ENCODE data around the gene HAUS7.

Gene HAUS7

DNA sequence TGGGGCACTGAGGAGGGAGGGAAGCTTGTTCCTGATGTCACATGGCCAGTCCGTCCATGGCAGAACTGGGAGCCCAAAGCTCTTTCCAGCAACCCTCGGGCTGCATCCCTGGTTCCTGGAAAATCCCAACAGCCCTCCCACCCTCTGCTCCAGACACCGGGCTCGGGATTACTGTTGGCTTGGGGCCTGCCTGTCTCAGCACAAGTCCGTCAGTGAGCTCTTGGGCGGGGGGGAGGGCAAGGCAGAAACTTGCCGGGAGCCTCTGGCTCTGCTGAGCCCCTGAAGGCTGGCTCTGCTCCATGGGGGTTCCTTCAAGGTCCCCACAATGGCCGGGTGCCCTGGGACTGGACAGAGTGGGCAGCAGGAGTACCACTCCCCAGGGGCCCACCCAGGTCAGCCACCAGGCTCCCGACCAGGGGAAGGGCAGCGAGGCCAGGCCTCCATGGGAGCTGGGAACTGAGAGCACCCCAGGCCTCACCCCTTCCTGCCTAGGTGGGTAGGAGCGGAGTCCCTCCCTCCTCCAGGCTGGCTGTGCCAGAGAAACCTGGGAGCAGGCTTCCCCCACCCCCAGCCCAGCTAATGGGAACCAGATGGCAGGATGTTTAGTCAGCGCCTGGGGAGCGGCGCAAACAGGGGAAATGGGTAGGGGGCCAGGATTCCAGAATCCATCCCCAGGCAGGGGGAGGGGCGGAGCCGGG lies 6.4 kb upstream of the HAUS7 start:
- DNase-seq (ENCODE audit: low read depth in 2 of 2) = no peak

DNA sequence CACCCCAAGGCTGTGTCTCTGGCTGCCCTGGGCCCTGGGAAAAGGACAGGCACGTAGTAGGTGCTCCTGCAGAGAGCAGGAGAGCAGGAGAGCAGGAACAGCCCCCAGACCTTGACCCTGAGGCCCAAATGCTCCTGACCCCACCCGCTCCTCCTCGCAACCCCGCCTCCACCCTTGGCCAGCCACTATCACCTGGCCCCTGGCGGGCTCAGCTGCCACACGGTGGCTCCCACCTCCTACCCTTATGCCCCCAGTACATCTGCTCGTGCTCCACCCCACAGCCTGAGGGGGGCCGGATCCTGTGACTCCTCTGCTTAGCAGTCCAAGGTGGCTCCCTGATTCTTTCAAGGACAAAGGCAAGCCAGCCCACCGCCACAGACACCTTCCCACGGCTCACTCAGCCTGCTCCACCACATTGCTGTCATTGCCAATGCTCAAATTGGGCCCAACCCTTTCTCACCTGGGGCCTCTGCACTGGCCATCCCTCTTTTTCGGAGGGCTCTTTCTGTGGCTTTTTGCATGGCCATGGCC lies 5.4 kb upstream of the HAUS7 start:
- DNase-seq (ENCODE audit: low read depth in 2 of 2) = no peak

DNA sequence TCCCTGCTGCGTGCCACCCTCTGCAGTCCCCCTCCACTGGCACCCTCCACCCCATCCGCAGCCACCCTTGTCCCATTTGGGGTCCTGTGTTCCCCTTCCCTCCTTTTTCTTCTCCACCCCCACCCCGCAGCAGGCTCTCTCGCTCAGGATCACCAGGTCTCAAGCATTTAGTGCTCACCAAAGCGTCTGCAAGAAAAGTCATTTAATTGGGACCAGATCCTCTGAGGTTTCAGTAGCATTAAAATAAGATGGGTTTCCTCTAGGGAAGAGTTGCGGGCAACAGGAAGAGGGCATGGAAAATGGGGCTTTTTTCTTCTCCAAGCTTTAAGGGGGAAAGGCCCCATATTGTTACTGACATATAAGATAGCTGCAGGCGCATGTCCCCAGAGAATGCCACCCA lies 4.9 kb upstream of the HAUS7 start:
- DNase-seq (ENCODE audit: low read depth in 2 of 2) = no peak

DNA sequence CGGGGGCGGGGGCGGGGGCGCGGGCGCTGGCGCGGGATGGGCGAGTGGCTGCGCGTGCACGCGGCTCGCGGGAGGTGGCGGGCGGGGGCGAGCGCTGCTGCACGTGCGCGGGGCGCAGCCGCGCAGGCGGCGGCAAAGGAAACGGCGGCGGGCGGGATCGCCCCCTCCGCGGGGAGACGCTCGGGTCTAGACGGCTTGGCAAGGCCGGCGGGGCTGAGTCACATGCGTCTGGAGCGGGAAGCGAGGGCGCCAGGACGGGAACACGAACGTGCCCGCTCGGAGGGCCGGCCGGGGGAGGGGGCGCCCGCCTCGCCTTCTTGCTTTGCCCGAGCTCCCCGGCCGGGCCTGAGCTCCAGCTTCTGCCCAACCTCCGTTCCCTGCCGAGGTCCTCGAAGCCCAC lies 4.3 kb upstream of the HAUS7 start:
- peak; percentile 22 to 26 for DNase-seq (ENCODE audit: low read depth in 2 of 2)

DNA sequence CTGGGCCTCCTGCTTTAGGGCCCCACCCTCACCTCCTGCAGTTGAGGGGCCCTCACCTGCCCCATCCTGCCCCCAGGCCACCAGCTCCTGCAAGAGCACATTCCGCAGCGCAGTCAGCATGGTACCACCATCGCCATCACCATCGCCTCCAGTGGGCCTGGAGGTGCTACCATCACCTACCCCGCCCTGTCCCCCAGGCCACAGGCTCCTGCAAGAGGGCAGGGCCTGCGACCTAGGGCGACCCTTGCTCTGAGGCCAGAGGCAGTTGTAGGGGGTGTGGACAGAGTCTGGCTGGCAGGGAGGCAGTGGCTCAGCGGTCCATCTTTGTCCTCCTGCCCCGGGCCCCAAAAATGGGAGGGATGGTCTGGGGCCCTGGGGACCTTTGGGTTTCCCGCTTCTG lies 3.9 kb upstream of the HAUS7 start:
- DNase-seq (ENCODE audit: low read depth in 2 of 2) = no peak

DNA sequence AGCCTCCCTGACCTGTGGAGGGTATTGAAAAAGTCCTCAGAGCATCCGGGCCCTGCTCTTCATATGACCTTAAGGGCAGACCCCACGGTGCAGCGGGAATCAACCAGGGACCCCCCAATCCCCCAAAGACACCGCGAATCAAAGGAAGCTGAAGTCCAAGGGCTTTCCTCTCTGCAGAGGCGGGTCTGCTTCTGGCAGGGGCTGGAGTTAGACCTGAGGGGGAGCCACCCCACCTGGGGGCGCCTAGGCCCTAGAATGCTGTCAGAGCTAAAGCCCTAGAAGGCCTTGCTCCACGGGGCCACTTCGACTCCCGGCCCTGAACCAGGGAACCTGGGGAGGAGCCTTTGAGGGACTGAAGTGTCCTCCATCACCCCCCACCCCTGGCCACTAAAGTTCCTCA lies 2.8 kb upstream of the HAUS7 start:
- DNase-seq (ENCODE audit: low read depth in 2 of 2) = no peak

DNA sequence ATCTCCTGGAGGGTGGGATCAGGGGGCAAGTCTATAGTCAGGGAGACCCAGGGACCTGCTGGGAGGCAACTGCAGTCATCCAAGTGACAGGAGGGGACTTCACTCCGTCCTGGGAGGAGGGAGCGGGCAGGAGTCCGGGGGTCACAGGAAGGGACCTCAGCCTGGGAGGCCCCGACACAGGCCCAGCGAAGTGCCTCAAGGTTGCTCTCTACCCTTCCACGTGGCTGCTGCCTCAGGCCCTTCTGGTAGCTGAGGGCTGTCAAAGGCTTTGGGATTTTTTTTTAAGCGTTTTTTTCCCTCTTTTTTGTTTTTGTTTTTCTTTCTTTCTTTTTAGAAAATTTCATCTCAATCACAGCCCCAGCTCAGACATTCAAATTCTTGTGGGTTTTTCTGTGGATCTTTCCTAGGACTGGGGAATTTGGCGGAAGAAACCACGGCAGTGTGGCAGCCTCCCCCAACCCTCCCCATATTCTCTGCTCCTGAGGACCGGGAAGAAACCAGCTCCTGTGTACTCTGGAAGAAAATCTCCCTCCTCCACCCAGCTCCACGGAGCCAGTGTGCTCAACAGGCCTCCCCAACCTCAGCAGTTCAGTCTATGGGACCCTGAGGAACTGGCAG lies 1.4 kb upstream of the HAUS7 start:
- no peak for DNase-seq (ENCODE audit: low read depth in 2 of 2)

DNA sequence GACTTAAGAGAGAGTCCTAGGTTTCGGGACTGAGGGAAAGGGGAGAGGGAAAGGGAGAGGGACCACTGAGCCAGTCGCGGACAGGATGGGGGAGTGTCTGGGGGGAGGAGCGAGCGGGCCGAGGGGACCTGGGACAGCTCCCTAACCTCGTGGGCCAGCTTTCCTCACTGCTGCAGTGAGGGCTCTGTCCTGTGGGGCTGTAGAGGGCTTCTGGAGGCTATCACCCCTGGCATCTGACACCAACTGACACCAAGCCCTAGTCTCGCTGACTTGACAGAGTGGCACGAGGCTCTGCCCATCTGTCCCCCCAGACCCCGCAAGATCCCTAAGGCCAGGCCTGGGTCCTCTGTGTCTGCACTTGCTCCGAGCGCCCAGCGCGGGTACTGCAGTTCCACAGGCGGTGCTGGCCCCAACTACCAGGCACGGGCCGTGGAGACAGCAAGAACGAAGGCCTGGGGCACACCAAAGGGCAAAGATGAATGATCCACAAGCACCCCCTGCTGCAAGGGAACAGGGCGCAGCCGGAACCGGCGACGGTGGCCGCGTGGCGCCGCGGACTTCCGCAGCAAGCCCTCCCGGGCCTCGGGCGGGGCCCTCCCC lies 465 bp downstream of the HAUS7 start:
- DNase-seq (ENCODE audit: low read depth in 2 of 2) = no peak

DNA sequence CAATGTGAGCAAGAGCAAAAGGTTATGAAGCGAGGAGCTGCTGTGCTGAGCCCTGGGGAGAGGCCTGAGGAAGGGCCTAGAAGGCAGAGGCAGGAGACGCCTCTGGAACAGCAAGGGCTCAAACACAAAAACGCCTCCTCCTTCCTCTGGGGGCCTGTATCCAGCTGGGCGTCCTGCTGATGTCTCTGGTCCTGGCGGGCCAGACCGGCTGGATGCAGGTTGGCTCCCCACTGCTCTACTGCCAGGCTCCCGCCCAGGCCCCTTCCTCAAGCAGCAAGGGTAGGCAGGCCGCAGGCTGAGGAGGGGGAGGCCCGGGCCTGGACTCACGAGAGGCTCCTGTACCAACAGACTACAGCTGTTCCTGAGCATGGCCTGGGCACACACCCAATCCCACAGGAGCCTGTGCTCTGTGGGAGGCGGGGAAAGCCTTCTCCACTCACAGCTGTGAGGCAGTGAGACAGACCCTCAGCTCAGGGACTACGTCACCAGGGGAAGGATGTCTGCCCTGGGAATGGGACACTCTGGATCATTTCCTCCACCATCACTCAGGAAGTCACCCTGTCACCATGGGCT lies 2.3 kb downstream of the HAUS7 start:
- no peak for DNase-seq (ENCODE audit: low read depth in 2 of 2)

DNA sequence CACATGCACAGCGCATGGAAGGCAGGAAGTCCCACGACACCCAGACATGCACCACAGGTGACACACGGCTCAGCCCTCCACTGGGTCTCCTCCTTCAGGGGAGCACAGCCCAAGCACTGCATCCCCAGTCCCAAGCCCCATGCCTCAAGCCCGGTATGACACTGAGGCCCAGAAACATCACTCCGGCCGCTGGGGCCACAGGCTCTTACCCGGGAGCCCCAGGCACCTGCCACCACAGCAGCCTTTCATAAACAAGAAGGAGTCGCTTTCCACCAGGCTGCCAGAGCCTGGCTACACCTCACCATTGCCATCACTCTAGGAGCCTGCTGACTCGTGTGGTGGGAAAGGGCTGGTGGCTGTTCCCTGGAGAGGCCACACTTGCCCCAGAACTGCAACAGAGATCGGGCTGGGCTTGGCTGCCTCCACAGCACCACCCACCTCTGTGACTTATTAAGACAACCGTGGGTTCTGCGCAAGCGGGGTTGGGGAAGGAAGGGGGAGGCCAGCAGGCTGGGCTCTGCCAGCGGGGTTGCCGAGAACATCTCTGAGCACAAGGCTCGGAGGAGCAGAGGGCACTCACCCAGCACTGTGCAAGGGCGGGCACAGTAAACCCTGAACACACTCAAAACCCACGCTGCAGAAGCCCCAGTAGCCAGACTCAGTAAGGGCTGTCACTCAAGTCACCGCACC lies 4.5 kb downstream of the HAUS7 start:
- no peak for DNase-seq (ENCODE audit: low read depth in 2 of 2)

DNA sequence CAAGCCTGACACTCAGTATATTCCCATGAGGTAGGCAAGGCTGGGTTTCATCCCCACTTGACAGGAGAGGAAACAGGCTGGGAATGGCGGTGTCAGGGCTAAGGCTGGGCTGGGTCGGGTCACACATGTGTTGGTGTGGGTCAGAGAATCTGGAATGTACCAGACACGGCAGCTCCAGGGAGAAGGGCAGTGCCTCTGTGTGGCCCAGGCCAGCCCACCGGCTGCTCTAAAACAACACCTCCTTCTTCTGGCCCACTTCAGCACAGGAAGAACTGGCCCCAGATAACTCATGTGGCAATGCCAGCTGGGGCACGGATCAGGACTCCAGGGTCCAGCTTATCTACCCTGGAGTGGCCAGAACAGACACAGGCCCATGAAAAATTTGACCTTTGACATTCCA lies 6.3 kb downstream of the HAUS7 start:
- no peak for DNase-seq (ENCODE audit: low read depth in 2 of 2)

DNA sequence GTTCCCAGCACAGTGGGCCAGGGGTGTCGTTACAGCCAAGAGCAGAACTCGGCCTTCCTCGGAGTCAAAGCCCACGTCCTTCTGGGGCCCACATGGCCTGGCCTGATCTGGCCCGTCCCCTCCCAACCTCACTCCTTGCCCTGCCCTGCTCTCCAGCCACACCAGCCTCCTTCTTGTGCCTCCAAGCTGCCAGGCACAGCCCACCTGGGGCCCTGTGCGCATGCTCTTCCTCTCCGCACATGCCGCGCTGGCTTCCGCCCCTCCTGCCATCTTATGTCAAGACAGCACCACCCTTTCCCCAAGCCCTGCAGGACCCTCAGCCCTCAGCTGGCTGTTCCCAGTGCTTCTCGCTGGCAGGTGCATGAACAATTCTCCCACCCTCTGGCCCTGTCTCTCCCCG lies 6.8 kb downstream of the HAUS7 start:
- DNase-seq (ENCODE audit: low read depth in 2 of 2) = no peak

DNA sequence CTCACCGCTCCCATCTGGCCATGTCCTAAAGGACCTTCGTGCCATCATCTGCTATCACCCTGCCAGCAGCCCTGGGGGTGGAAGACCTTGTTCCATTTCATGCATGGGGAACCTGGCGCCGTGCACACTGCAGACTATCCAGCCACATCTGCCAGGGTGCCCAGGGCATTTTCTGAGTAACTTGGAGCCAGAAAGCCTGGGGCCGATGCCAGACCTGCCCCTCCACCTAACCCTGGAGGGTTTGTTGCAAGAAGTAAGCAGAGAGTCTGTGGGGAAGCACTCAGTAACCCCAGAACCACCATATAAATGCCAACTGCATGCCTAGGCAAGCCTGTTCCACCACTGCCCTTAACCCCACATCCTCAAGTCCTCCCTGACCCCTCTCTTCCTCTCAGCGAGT lies 7.3 kb downstream of the HAUS7 start:
- DNase-seq (ENCODE audit: low read depth in 2 of 2) = no peak

DNA sequence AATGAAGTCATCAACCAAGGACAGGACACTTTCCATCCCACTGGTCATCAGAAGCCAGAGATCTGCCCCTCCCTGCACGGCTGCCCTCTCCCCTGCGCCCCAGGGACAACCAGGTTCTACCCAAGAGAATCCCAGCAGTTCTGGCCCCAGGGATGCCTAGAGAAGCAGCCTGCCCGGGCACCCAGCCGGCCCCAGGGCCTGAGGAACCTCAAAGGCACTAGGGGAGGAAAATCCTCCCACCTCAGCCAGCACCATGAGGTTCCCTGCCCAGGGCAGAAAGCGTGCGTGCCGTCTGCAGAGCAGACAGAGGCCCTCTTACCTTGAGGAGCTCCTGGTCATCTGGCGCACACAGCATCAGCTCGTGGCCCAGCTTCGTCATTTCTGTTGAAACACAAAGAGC lies 8.1 kb downstream of the HAUS7 start:
- no peak for DNase-seq (ENCODE audit: low read depth in 2 of 2)

DNA sequence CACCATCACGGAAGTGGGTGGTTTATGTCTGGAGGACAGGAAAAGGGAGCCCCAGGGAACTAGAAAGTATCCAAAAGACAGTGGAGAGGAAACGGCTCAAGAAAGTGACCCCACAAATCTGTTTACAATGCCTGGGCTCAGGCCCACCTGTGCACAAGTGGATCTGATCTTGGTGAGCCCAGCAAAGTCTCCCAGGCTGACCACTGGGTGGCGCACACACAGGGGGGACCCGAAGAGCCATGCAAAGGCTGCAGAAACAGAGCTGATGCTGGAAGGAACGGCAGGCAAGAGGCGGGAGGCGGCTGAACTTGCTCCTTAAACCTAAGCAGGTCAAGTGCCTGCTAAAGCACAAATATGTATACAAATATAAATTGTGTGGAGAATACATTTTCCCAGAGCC lies 9.6 kb downstream of the HAUS7 start:
- no peak for DNase-seq (ENCODE audit: low read depth in 2 of 2)

DNA sequence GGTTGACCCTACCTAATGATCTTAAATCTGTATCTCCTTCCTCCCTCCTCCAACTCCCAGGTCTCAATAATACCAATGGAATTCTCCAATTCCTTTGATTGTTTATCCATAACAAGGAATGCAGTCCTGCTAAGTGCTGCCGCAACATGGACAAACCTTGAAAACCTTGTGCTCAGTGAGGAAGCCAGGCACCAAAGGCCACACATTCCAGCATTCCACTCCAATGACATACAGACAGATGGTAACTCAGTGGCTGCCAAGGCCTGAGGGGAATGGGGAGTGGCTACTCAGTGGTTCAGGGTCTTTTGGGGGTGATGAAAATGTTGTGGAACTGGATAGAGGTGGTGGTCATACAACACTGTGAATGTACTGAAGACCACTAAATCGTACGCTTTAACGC lies 10.4 kb downstream of the HAUS7 start:
- no peak for DNase-seq (ENCODE audit: low read depth in 2 of 2)

DNA sequence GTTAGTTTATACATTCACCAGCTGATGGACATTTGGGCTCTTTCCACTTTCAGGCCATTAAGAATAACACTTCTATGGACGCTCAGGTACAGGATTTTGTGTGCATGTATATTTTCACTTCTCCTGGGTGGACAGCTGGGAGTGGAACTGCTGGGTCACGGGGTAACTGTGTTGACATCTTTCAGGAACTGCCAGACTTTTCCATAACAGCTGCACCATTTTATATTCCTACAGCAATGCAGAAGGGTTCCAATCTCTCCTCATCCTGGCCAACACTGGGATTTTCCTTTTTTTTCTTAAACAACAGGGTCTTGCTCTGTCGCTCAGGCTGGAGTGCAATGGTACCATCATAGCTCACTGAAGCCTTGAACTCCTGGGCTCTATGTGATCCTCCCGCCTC lies 11.9 kb downstream of the HAUS7 start:
- DNase-seq (ENCODE audit: low read depth in 2 of 2) = no peak

DNA sequence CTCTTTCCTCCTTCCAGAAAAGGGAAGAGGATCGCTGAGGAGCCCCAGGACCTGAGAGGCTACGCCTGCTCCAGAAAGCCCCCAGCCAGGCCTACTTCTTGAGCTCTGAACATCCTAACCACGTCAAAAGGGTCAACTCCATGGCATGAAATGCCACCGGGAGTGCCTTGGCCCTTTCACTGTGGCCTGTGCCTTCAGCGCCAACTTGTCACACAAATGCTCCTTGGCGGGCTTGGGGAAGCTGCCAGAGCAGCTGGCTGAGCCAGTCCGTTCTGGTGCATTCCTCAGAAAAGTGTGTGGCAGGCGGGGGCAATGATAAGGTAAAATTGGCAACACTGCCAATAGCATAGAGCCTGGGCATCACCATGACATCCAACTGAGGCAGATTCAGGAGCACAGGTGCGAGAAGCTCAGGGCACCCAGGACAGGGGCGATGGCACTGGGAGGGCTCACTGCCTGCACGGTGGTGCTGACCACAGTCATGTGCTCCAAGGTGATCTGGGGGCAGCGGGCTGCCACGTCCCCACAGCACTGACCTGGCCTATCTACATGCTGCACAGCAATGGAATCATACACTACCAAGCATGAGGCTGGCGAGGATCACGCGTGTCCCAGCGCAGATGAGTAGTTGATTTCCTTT lies 12.4 kb downstream of the HAUS7 start:
- DNase-seq (ENCODE audit: low read depth in 2 of 2) = no peak

DNA sequence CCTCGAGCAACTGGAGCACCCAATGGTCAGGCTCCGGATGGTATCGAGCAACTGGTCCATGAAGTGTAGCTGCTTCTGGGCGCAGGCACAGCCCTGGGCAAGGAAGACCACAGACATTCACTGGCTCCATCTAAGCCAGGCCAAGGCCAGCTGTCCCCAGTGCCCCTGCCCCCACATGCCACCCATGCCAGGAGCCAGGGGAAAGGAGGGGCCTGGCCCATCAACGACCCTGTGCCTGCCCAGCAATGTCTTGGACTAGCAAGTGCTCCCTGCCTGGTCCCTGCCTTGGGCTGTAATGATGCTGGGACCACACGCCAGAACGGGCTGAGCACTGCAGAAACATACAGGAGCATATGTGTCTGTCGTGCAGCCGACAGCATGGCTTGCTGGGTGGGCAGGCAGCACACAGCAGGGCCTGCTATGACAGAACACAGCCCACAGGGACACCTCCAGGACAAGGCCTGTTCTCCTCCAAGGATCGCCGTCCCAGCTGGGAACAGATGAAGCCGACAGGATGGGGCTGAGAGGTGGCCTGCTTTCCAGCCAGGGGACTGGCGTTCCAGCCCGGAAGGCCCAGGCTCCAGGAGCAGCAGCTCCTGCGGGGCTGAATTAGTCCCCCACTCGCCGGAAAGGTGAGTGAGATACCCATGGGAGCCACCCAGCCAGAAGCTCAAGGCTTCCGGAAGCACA lies 13.1 kb downstream of the HAUS7 start:
- DNase-seq (ENCODE audit: low read depth in 2 of 2) = no peak

DNA sequence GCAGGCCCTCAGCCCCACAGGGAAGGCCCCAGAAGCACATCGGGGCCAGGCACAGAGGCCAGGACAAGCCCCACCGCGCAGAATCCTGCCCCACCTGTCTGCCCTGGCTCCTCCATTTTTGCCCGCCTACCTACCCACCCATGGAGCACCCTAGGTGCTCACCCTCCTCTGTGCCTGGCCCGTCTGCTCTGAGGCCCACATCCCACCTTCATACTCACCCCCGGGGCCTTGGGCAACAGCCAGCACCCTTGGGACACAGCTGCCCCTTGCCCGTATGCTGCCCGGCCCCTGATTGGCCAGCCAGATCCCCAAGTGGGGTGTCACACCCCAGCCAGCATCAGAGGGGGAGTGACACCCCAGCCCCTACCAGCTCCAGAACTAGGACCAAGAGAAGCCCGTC lies 13.7 kb downstream of the HAUS7 start:
- no peak for DNase-seq (ENCODE audit: low read depth in 2 of 2)

DNA sequence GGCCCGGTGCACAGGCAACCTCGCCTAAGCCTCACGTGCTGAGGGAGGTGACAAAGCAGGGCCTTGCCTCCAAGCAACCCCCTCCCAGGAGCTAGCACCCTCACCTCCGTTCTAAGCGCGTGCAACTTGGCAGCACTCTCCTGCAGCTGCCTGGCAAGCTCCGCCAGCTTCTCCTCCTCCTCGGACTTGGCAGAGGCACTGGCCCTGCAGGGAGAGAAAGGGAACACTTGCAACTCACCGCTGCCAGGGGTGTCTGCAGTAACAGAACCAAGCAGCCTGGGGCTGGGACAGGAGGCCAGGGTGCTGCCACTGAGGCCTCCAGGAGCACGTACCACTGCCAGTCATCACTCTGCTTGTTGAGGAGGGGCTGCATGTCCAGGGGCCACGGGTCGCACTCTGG lies 14.2 kb downstream of the HAUS7 start:
- DNase-seq (ENCODE audit: low read depth in 2 of 2) = no peak

Data from stimulated activated CD4-positive, alpha-beta T cell treated with anti-CD3 and anti-CD28 coated beads, Interleukin-1b, Interleukin-23, amount 100 ng/mL, for 1 hour (primary cell).